ENCODE results near the gene GDPD4.

The GDPD4 gene

GRCh38 chr11:77184136-77184860 lies 117.2 kb downstream of the GDPD4 start:
- TF ChIP-seq CTCF (IDR thresholded peaks at IDR 0.05; ENCODE audit: low read depth, low read length, missing control alignments) = no peak
- DNase-seq (ENCODE audit: low read depth) = no peak
- no peak overlapping the region for H3K4me3 ChIP-seq (ENCODE audit: low read depth, low read length)
- in situ Hi-C loops (cut with HindIII; ENCODE audit: low sequenced_read_pairs) = no loop called here

GRCh38 chr11:77183431-77183984 lies 118.0 kb downstream of the GDPD4 start:
- DNase-seq (ENCODE audit: low read depth) = no peak
- in situ Hi-C loops (cut with HindIII; ENCODE audit: low sequenced_read_pairs) = no loop called here
- H3K4me3 ChIP-seq (ENCODE audit: low read depth, low read length) = no peak overlapping the region
- TF ChIP-seq CTCF (IDR thresholded peaks at IDR 0.05; ENCODE audit: low read depth, low read length, missing control alignments) = no peak

- TF ChIP-seq CTCF (IDR thresholded peaks at IDR 0.05; ENCODE audit: low read depth, low read length, missing control alignments) = no peak
Measured at GRCh38 chr11:77182542-77183430, 118.7 kb downstream of the GDPD4 start.

DNA sequence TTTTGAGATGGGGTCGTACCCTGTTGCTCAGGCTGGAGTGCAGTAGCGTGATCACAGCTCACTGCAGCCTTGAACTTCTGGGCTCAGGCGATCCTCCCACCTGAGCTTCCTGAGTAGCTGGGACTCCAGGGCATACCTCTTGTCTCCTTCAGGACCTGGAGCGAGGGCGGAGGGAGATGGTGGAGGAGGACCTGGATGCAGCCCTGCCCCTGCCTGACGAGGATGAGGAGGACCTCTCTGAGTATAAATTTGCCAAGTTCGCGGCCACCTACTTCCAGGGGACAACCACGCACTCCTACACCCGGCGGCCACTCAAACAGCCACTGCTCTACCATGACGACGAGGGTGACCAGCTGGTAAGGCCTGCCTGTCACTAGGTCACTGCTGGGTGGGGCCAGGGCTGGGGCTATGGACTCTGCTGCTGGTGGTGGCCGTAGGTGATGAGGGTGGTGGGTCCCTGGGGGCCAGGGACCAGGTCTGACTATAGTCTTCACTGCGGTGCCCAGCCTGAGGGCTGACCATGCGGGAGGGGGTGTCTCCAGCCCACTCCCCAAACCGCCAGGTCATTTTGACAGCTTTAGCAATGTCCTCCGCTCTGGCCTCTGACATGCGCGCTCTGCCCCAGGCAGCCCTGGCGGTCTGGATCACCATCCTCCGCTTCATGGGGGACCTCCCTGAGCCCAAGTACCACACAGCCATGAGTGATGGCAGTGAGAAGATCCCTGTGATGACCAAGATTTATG lies 119.5 kb downstream of the GDPD4 start:
- in situ Hi-C loops (cut with HindIII; ENCODE audit: low sequenced_read_pairs) = no loop called here
- no peak overlapping the region for H3K4me3 ChIP-seq (ENCODE audit: low read depth, low read length)
- TF ChIP-seq CTCF (IDR thresholded peaks at IDR 0.05; ENCODE audit: low read depth, low read length, missing control alignments) = no peak
- no peak for DNase-seq (ENCODE audit: low read depth)

More at GRCh38 chr11:77182542-77183430, 118.7 kb downstream of the GDPD4 start:
- DNase-seq (ENCODE audit: low read depth) = no peak
- H3K4me3 ChIP-seq (ENCODE audit: low read depth, low read length) = no peak overlapping the region
- in situ Hi-C loops (cut with HindIII; ENCODE audit: low sequenced_read_pairs) = no loop called here

DNA sequence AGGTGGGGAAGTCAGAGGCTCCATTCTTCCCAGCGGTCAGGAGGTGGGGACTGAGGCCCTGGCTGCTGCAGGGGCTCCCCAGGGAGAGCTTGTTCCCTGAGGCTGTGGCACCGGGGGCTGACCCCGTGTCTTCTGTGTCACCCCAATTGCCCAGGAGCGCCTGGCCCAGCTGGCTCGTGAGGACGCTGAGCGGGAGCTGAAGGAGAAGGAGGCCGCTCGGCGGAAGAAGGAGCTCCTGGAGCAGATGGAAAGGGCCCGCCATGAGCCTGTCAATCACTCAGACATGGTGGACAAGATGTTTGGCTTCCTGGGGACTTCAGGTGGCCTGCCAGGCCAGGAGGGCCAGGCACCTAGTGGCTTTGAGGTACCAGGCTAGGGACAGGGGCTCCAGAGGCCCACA lies 120.3 kb downstream of the GDPD4 start:
- H3K4me3 ChIP-seq (ENCODE audit: low read depth, low read length) = no peak overlapping the region
- in situ Hi-C loops (cut with HindIII; ENCODE audit: low sequenced_read_pairs) = no loop called here
- DNase-seq (ENCODE audit: low read depth) = no peak
- no peak for TF ChIP-seq CTCF (IDR thresholded peaks at IDR 0.05; ENCODE audit: low read depth, low read length, missing control alignments)

DNA sequence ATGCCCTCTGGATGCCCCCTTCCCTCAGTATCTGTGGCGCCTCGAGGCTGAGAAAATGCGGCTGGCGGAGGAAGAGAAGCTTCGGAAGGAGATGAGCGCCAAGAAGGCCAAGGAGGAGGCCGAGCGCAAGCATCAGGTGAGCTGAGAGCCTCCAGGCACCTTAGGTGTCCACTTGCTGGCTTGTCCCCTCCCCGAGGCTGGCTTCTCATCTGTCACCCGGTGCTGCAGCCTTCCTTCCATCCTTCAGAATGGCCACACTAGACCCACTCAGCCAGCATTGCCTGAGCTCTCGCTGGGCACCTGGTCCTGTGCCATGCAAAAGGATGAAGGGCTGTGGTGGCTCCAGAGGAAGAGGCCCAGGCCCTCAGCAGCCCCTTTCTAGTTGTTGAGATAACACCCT lies 121.1 kb downstream of the GDPD4 start:
- H3K4me3 ChIP-seq (ENCODE audit: low read depth, low read length) = no peak overlapping the region
- TF ChIP-seq CTCF (IDR thresholded peaks at IDR 0.05; ENCODE audit: low read depth, low read length, missing control alignments) = no peak
- in situ Hi-C loops (cut with HindIII; ENCODE audit: low sequenced_read_pairs) = no loop called here
- DNase-seq (ENCODE audit: low read depth) = no peak
